A673 (cell line): ENCODE measurements around the gene TMCC1. TPM values are rescaled to one million over a fixed set of nuclear protein-coding genes. Genes with fewer than 3 reads are reported as not detected.
"Not testable (repeated sequence)": the region's sequence is repeated elsewhere in the genome, so short reads cannot be mapped to it uniquely, and the experiment has no call there.

Experiments used
- BruUV-seq: library from RNA; stranded (reverse); fragments of 400-500 nt; replicated peaks from 2 replicates; lab custom pipeline; 2021; lab: Mats Ljungman, UMichigan
- CTCF ChIA-PET: fragments of 300-600 bp; sonication (Branson Sonifier 250); formaldehyde crosslinking; loops from one replicate; lab custom pipeline; 2022; ENCODE audit warnings: antibody characterized with exemption; lab: Charles Lee
- POLR2A ChIA-PET: fragments of 300-600 bp; sonication (Branson Sonifier 250); formaldehyde crosslinking; loops from one replicate; lab custom pipeline; 2022; ENCODE audit warnings: antibody characterized with exemption; ENCODE audit not compliant: low non-redundant PET; lab: Charles Lee
- DNase-seq: peaks from one replicate; pipeline ENCODE4 v3.0.0-alpha.2; 2015; ENCODE audit warnings: low spot score
- H3K27ac ChIP-seq: fragments of 200-600 bp; sonication (generic); 2 replicates; pipeline ENCODE4 v1.5.1; 2016; ENCODE audit warnings: mixed run types, low read depth, mild to moderate bottlenecking, mixed read lengths, antibody characterized with exemption, low read length; ENCODE audit not compliant: poor library complexity, severe bottlenecking
- H3K27me3 ChIP-seq: fragments of 200-600 bp; sonication (generic); replicated peaks from 2 replicates; pipeline ENCODE4 v1.6.1; 2017; ENCODE audit warnings: mixed run types, low read depth, mild to moderate bottlenecking, mixed read lengths, antibody characterized with exemption, low read length; ENCODE audit not compliant: insufficient read depth, poor library complexity
- H3K36me3 ChIP-seq: fragments of 200-600 bp; sonication (generic); 2 replicates; pipeline ENCODE4 v1.6.1; 2016; ENCODE audit warnings: mixed run types, mild to moderate bottlenecking, mixed read lengths, antibody characterized with exemption, low read length; ENCODE audit not compliant: insufficient read depth, poor library complexity, severe bottlenecking
- H3K4me1 ChIP-seq: fragments of 200-600 bp; sonication (generic); 2 replicates; pipeline ENCODE4 v1.6.1; 2017; ENCODE audit warnings: mixed run types, mild to moderate bottlenecking, mixed read lengths, antibody characterized with exemption, low read length; ENCODE audit not compliant: insufficient read depth, poor library complexity, severe bottlenecking
- H3K4me3 ChIP-seq: fragments of 200-600 bp; sonication (generic); 2 replicates; pipeline ENCODE4 v1.5.1; 2016; ENCODE audit warnings: low read depth, mixed run types, mild to moderate bottlenecking, mixed read lengths, low read length; ENCODE audit not compliant: poor library complexity, severe bottlenecking
- H3K9me3 ChIP-seq: fragments of 200-600 bp; sonication (generic); 2 replicates; pipeline ENCODE4 v1.6.1; 2016; ENCODE audit warnings: mixed run types, low read depth, mild to moderate bottlenecking, mixed read lengths, antibody characterized with exemption, low read length; ENCODE audit not compliant: poor library complexity, severe bottlenecking
- EZH2 ChIP-seq: fragments of 200-600 bp; sonication (generic); IDR thresholded peaks from 2 replicates; pipeline ENCODE4 v1.6.1; 2017; ENCODE audit warnings: borderline replicate concordance, low read depth, mild to moderate bottlenecking, mixed read lengths, antibody characterized with exemption, low read length; ENCODE audit not compliant: poor library complexity, severe bottlenecking
- intact Hi-C: fragments of 100-400 bp; cut with micrococcal nuclease; formaldehyde crosslinking; loops from one replicate; pipeline ENCODE4 v1.10.0; 2022; ENCODE audit not compliant: unreplicated experiment
- total RNA-seq: library from RNA; stranded (reverse); gene quantifications from 2 replicates; pipeline ENCODE4 v1.2.3, GENCODE V29; 2021
- TF ChIP-seq, protein P1 (sequence below): fragments of 300-800, 200-600 bp; sonication (generic); conservative IDR thresholded peaks from 2 replicates; pipeline ENCODE4 v1.5.1; 2017; ENCODE audit warnings: low read depth, mild to moderate bottlenecking, antibody characterized with exemption, low read length, moderate library complexity, mixed read lengths

Gene TMCC1
- total RNA-seq, 1 experiment from 2014 or later = 29.4 TPM

DNA sequence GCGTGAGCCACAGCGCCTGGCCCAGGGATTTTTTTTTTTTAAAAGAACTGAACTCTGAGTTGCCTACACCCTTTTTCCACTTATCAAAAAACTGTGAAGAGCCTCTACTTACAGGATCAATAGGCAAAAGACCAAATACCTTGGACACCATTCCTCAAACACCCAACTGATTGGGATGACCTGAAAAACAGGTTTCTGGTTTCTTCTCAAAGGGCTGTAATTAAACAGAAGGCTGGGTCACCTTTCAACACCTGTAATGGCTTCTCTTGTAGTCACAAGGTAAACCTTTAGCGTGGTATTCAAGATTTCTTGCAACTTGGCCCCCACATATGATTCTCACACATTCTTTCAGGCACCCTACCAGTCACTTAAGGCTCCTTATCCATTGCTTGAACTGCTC is 248.7 kb downstream of the TMCC1 start:
- Histone ChIP-seq H3K9me3 (no peaks in the 10 kb centered on the region), H3K36me3 (no peaks in the 10 kb centered on the region), H3K4me1 (no peaks in the 10 kb centered on the region), H3K4me3 (no peak overlapping the region), H3K27me3 (no peaks in the 10 kb centered on the region), H3K27ac (no peak overlapping the region)
- DNase-seq = no peak
- intact Hi-C loops = no loop called here
- TF ChIP-seq EZH2 = no peak
- TF ChIP-seq, protein P1, sequence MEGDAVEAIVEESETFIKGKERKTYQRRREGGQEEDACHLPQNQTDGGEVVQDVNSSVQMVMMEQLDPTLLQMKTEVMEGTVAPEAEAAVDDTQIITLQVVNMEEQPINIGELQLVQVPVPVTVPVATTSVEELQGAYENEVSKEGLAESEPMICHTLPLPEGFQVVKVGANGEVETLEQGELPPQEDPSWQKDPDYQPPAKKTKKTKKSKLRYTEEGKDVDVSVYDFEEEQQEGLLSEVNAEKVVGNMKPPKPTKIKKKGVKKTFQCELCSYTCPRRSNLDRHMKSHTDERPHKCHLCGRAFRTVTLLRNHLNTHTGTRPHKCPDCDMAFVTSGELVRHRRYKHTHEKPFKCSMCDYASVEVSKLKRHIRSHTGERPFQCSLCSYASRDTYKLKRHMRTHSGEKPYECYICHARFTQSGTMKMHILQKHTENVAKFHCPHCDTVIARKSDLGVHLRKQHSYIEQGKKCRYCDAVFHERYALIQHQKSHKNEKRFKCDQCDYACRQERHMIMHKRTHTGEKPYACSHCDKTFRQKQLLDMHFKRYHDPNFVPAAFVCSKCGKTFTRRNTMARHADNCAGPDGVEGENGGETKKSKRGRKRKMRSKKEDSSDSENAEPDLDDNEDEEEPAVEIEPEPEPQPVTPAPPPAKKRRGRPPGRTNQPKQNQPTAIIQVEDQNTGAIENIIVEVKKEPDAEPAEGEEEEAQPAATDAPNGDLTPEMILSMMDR = no peak
- CTCF ChIA-PET = no interaction called here
- POLR2A ChIA-PET = no interaction called here
- BruUV-seq = no TSS peak

DNA sequence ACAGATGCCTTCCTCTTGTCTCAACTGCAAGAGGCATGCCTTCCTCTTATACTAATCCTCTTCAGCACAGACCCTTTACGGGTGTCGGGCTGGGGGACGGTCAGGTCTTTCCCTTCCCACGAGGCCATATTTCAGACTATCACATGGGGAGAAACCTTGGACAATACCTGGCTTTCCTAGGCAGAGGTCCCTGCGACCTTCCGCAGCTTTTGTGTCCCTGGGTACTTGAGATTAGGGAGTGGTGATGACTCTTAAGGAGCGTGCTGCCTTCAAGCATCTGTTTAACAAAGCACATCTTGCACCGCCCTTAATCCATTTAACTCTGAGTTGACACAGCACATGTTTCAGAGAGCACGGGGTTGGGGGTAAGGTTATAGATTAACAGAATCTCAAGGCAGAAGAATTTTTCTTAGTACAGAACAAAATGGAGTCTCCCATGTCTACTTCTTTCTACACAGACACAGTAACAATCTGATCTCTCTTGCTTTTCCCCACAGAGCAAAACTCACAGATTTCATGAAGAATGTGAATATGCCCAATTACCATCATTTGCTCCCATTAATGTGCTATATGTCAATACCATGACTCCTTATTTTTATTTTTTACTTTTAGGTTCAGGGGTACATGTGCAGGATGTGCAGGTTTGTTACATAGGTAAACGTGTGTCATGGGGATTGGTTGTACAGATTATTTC is 251.8 kb downstream of the TMCC1 start:
- H3K4me3 ChIP-seq, BruUV-seq, H3K27ac ChIP-seq, H3K4me1 ChIP-seq, H3K9me3 ChIP-seq, H3K27me3 ChIP-seq, CTCF ChIA-PET, DNase-seq, H3K36me3 ChIP-seq, POLR2A ChIA-PET, intact Hi-C loops: not testable (repeated sequence)

DNA sequence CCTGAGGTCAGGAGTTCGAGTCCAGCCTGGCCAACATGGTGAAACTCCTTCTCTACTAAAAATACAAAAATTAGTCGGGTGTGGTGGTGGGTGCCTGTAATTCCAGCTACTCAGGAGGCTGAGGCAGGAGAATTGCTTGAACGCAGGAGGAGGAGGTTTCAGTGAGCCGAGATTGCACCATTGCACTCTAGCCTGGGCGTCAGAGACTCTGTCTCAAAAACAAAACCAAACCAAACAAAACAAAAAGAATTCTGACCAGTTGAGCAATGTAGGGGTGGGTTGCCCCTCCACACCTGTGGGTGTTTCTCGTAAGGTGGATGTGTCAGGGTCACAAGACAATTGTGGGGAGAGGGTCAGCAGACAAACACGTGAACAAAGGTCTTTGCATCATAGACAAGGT is 252.5 kb downstream of the TMCC1 start:
- H3K36me3 ChIP-seq, H3K27ac ChIP-seq, BruUV-seq, H3K9me3 ChIP-seq, DNase-seq, H3K4me1 ChIP-seq, H3K27me3 ChIP-seq, H3K4me3 ChIP-seq, POLR2A ChIA-PET, CTCF ChIA-PET, intact Hi-C loops: not testable (repeated sequence)

DNA sequence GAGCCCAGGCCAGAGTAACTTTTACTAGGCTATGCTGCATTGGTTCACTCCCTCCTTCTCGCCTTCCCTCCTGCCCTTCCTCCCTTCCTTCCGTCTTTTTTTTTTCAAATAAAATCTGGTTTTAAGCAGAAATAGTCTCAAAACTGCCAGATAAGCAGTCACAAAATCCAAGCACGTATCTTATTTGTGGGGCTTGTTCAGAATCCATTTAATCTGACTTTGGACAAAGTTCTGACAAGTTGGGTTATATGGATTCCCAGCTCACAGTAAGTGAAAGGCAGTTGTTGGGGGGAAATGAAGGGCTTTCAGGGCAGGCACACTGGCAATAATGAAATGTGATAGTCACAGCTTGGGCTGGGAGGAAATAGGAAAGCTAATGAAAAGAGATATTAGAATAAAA is 255.0 kb downstream of the TMCC1 start:
- H3K27me3 ChIP-seq = no peaks in the 10 kb centered on the region
- no peaks in the 10 kb centered on the region for H3K36me3 ChIP-seq
- no TSS peak for BruUV-seq
- intact Hi-C loops = no loop called here
- DNase-seq = no peak
- TF ChIP-seq, protein P1 = no peak
- no peak for TF ChIP-seq EZH2
- POLR2A ChIA-PET = interaction anchor here (0.6 kb wide), 1 partner anchor 98 kb away, joined by 3 read pairs; no protein-coding TSS in a partner anchor
- no peak overlapping the region for H3K27ac ChIP-seq
- H3K4me1 ChIP-seq = no peaks in the 10 kb centered on the region
- CTCF ChIA-PET = no interaction called here
- no peaks in the 10 kb centered on the region for H3K9me3 ChIP-seq
- H3K4me3 ChIP-seq = no peak overlapping the region
